GM23338 (cell line): Measurements from ENCODE around the gene ACSS3. TPM values are rescaled to one million over a fixed set of nuclear protein-coding genes. Genes with fewer than 3 reads are reported as not detected.

Source experiments
- ATAC-seq: fragments of 200-7000 bp; cut with Tn5 transposase; 3 replicates; pipeline ENCODE4 v1.9.1; 2020
- DNase-seq: peaks from one replicate; pipeline ENCODE4 v3.0.0-alpha.2; 2015; ENCODE audit warnings: low spot score
- H2AFZ ChIP-seq: fragments of 200-600 bp; sonication (generic); 2 replicates; pipeline ENCODE4 v1.8.0; 2016; ENCODE audit warnings: antibody characterized with exemption, mild to moderate bottlenecking, moderate library complexity
- H3F3A ChIP-seq: fragments of 200-600 bp; sonication (generic); replicated peaks from 2 replicates; pipeline ENCODE4 v1.8.0; 2017; ENCODE audit warnings: antibody characterized with exemption, mixed run types, low read depth
- H3K27ac ChIP-seq: fragments of 200-600 bp; sonication (generic); 2 replicates; pipeline ENCODE4 v1.6.1; 2016; ENCODE audit warnings: low read depth
- H3K27me3 ChIP-seq: fragments of 200-600 bp; sonication (generic); 2 replicates; pipeline ENCODE4 v1.8.0; 2016; ENCODE audit warnings: mild to moderate bottlenecking, mixed run types, moderate library complexity; ENCODE audit not compliant: insufficient read depth
- H3K36me3 ChIP-seq: fragments of 200-600 bp; sonication (generic); 2 replicates; pipeline ENCODE4 v1.8.0; 2016; ENCODE audit warnings: mild to moderate bottlenecking; ENCODE audit not compliant: insufficient read depth
- H3K4me1 ChIP-seq: fragments of 200-600 bp; sonication (generic); 2 replicates; pipeline ENCODE4 v1.8.0; 2016; ENCODE audit warnings: mild to moderate bottlenecking, moderate library complexity; ENCODE audit not compliant: insufficient read depth
- H3K4me2 ChIP-seq: fragments of 200-600 bp; sonication (generic); 2 replicates; pipeline ENCODE4 v1.7.1; 2017; ENCODE audit warnings: mixed run types
- H3K4me3 ChIP-seq: fragments of 200-600 bp; sonication (generic); 2 replicates; pipeline ENCODE4 v1.6.1; 2016; ENCODE audit warnings: mixed run types
- H3K79me2 ChIP-seq: fragments of 200-600 bp; sonication (generic); replicated peaks from 2 replicates; pipeline ENCODE4 v1.8.0; 2017; ENCODE audit warnings: mild to moderate bottlenecking; ENCODE audit not compliant: insufficient read depth
- H3K9me2 ChIP-seq: fragments of 200-600 bp; sonication (generic); 2 replicates; pipeline ENCODE4 v1.8.0; 2017; ENCODE audit not compliant: insufficient read depth
- H4K20me1 ChIP-seq: fragments of 200-600 bp; sonication (generic); replicated peaks from 2 replicates; pipeline ENCODE4 v1.8.0; 2017; ENCODE audit warnings: mild to moderate bottlenecking; ENCODE audit not compliant: insufficient read depth
- H3K27ac Mint-ChIP-seq: 2 replicates; pipeline ENCODE4 v1.8.0; 2020; ENCODE audit warnings: inconsistent platforms, mild to moderate bottlenecking, moderate library complexity, mixed read lengths
- H3K27me3 Mint-ChIP-seq: 3 replicates; pipeline ENCODE4 v1.8.0; 2022; ENCODE audit warnings: low read depth, mild to moderate bottlenecking, moderate library complexity, mixed read lengths, inconsistent platforms; ENCODE audit not compliant: insufficient read depth, poor library complexity
- H3K36me3 Mint-ChIP-seq: 3 replicates; pipeline ENCODE4 v1.8.0; 2021; ENCODE audit warnings: low read depth, mild to moderate bottlenecking, inconsistent platforms, moderate library complexity, mixed read lengths
- H3K4me1 Mint-ChIP-seq: 3 replicates; pipeline ENCODE4 v1.8.0; 2020; ENCODE audit warnings: mild to moderate bottlenecking, inconsistent platforms, mixed read lengths
- H3K4me3 Mint-ChIP-seq: 3 replicates; pipeline ENCODE4 v1.8.0; 2021; ENCODE audit warnings: moderate library complexity, mild to moderate bottlenecking, inconsistent platforms, mixed read lengths
- H3K9me3 Mint-ChIP-seq: 3 replicates; pipeline ENCODE4 v1.8.0; 2020; ENCODE audit warnings: moderate library complexity, mild to moderate bottlenecking, inconsistent platforms, mixed read lengths
- CREB1 ChIP-seq: fragments of 250-450 bp; sonication (Bioruptor Pico); IDR thresholded peaks from 2 replicates; pipeline ENCODE4 v1.5.0; 2020; ENCODE audit warnings: low read depth, mild to moderate bottlenecking, moderate library complexity
- CTCF ChIP-seq, 2 experiments: fragments of 200-600 bp in 1 of 2; sonication (generic) in 1 of 2; conservative IDR thresholded peaks; 2 replicates each; pipeline versions ENCODE4 v1.5.1 to v1.6.1; 2016 to 2017; ENCODE audit warnings: antibody characterized with exemption in 2 of 2, low read depth in 2 of 2, mild to moderate bottlenecking in 2 of 2, moderate library complexity in 1 of 2
- EZH2 ChIP-seq: fragments of 200-600 bp; sonication (generic); IDR thresholded peaks from one replicate; pipeline ENCODE4 v1.8.0; 2017; ENCODE audit warnings: antibody characterized with exemption, mild to moderate bottlenecking, low read depth; ENCODE audit not compliant: unreplicated experiment
- EZH2phosphoT487 ChIP-seq: fragments of 200-600 bp; sonication (generic); IDR thresholded peaks from one replicate; pipeline ENCODE4 v1.8.1; 2018; ENCODE audit warnings: antibody characterized with exemption; ENCODE audit not compliant: unreplicated experiment
- JUNB ChIP-seq: IDR thresholded peaks from one replicate; pipeline ENCODE4 v1.6.1; 2016; ENCODE audit warnings: antibody characterized with exemption; ENCODE audit not compliant: unreplicated experiment
- NANOG ChIP-seq: IDR thresholded peaks from 2 replicates; pipeline ENCODE4 v1.6.1; 2016; ENCODE audit warnings: antibody characterized with exemption, borderline replicate concordance
- POLR2AphosphoS5 ChIP-seq: IDR thresholded peaks from 2 replicates; pipeline ENCODE4 v1.6.1; 2016; ENCODE audit warnings: antibody characterized with exemption, low read depth
- ZNF114 ChIP-seq: fragments of 250-450 bp; sonication (Bioruptor Pico); IDR thresholded peaks from 2 replicates; pipeline ENCODE4 v1.5.0; 2020; ENCODE audit warnings: mild to moderate bottlenecking, moderate library complexity
- ZNF331 ChIP-seq: fragments of 250-450 bp; sonication (Bioruptor Pico); IDR thresholded peaks from 2 replicates; pipeline ENCODE4 v1.5.0; 2020; ENCODE audit warnings: low read depth, mild to moderate bottlenecking, moderate library complexity
- ZNF462 ChIP-seq: fragments of 250-450 bp; sonication (Bioruptor Pico); IDR thresholded peaks from 2 replicates; pipeline ENCODE4 v1.5.0; 2020; ENCODE audit warnings: mild to moderate bottlenecking, moderate library complexity
- polyA plus RNA-seq: library from polyadenylated mRNA; unstranded; fragments of >200 nt; fragmentation: Nextera tagmentation; extraction: Ambion mirVana; gene quantifications from 2 replicates; pipeline ENCODE4 v1.2.1, GENCODE V29; 2016
- total RNA-seq: library from RNA; depleted of rRNA; stranded (reverse); fragments of >200 nt; shearing (Covaris generic); gene quantifications from 2 replicates; pipeline ENCODE4 v1.2.3, GENCODE V29; 2014
- TF ChIP-seq, protein P1 (sequence below): IDR thresholded peaks from 2 replicates; pipeline ENCODE4 v1.6.1; 2016; ENCODE audit warnings: antibody characterized with exemption

Gene ACSS3
- total and polyA plus RNA-seq, 2 experiments from 2014 or later = 7.4 to 28.9 TPM

GRCh38 chr12:81128930-81129554 is 51.2 kb downstream of the ACSS3 start:
- DNase-seq = peak; percentile 81
- Histone ChIP-seq H4K20me1 (no peaks in the 10 kb centered on the region), H3K4me1 (no peaks in the 10 kb centered on the region), H3K9me2 (no peaks in the 10 kb centered on the region), H3K36me3 (no peaks in the 10 kb centered on the region), H2AFZ (no peak overlapping the region), H3F3A (no peaks in the 10 kb centered on the region), H3K4me2 (no peak overlapping the region), H3K79me2 (no peaks in the 10 kb centered on the region), H3K4me3 (no peak overlapping the region), H3K27me3 (no peaks in the 10 kb centered on the region), H3K27ac (no peak overlapping the region)
- TF ChIP-seq CTCF (conservative IDR thresholded peaks at IDR 0.05; ENCODE audit: low read depth in 2 of 2) = peak; percentile 85 to 87
- no peak for TF ChIP-seq CREB1 (CRISPR knock-in tag)
- Mint-ChIP-seq H3K4me1 (no peaks in the 10 kb centered on the region), H3K27ac (no peak overlapping the region), H3K27me3 (no peaks in the 10 kb centered on the region), H3K36me3 (peaks cover 25% of the 10 kb centered on the region; the same call in 2 of the 3 replicates), H3K9me3 (peaks cover 10% of the 10 kb centered on the region; the same call in 2 of the 3 replicates), H3K4me3 (no peak overlapping the region)
- ATAC-seq = peak; percentile 84

DNA sequence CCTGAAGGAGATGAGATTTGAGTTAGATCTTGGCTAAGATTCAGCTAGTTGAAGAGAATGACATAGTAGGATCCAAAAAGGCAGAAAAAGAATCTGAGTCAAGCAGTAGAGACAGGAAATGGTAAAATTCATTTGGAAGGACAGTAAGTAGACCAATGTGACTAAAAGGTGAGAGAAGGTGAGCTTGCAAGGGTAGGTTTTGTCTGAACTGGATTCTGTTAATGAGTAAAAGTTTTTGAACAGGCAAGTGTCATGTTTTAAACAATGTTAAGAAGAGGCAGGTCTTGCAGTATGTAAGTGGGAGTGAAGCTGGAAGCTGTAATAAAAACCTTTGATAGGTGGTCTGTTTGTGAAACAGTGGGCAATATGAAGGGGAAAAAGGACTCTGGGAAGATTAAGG is 58.6 kb downstream of the ACSS3 start:
- Histone ChIP-seq H2AFZ (no peak overlapping the region), H3F3A (no peaks in the 10 kb centered on the region), H3K4me2 (no peak overlapping the region), H3K9me2 (no peaks in the 10 kb centered on the region), H3K4me3 (no peak overlapping the region), H3K4me1 (no peaks in the 10 kb centered on the region), H3K27me3 (no peaks in the 10 kb centered on the region), H3K27ac (no peak overlapping the region), H4K20me1 (no peaks in the 10 kb centered on the region), H3K36me3 (no peaks in the 10 kb centered on the region), H3K79me2 (no peaks in the 10 kb centered on the region)
- H3K4me3 Mint-ChIP-seq = no peak overlapping the region
- H3K4me1 Mint-ChIP-seq = no peaks in the 10 kb centered on the region
- DNase-seq (no peak), ATAC-seq (no peak)
- H3K9me3 Mint-ChIP-seq = no peaks in the 10 kb centered on the region
- 0 out of 2 replicates have a peak overlapping the region, but pooled peaks have one; percentile 13 for H3K27ac Mint-ChIP-seq
- H3K27me3 Mint-ChIP-seq = no peaks in the 10 kb centered on the region
- H3K36me3 Mint-ChIP-seq = peaks cover under 1% of the 10 kb centered on the region; the same call in 1 of the 3 replicates
- TF ChIP-seq NANOG (no peak), JUNB (no peak), EZH2phosphoT487 (no peak), ZNF114 (no peak), POLR2AphosphoS5 (no peak), EZH2 (no peak), CREB1 (CRISPR knock-in tag) (no peak), ZNF331 (CRISPR knock-in tag) (no peak), ZNF462 (CRISPR knock-in tag) (no peak)
- TF ChIP-seq, protein P1, sequence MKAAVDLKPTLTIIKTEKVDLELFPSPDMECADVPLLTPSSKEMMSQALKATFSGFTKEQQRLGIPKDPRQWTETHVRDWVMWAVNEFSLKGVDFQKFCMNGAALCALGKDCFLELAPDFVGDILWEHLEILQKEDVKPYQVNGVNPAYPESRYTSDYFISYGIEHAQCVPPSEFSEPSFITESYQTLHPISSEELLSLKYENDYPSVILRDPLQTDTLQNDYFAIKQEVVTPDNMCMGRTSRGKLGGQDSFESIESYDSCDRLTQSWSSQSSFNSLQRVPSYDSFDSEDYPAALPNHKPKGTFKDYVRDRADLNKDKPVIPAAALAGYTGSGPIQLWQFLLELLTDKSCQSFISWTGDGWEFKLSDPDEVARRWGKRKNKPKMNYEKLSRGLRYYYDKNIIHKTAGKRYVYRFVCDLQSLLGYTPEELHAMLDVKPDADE = no peak
